ENCODE data around the gene GPATCH1.

GPATCH1 gene

GRCh38 chr19:33156334-33156733 is 75.4 kb downstream of the GPATCH1 start:
- H3K36me3 ChIP-seq (replicated peaks) = no peaks in the 10 kb centered on the region
- peak; percentile 33 for DNase-seq
- H3K27me3 ChIP-seq (replicated peaks) = no peaks in the 10 kb centered on the region
- TF ChIP-seq CTCF (IDR thresholded peaks at IDR 0.05; ENCODE audit: low read depth, low read length, missing control alignments) = no peak
- no peak overlapping the region for H3K27ac ChIP-seq
- no peak overlapping the region for H3K4me3 ChIP-seq (ENCODE audit: low read depth, low read length)
- in situ Hi-C loops (cut with HindIII; ENCODE audit: low pct_ligation_motif_present, low sequenced_read_pairs) = no loop called here

GRCh38 chr19:33157906-33158305 is 76.9 kb downstream of the GPATCH1 start:
- no peak overlapping the region for H3K4me3 ChIP-seq (ENCODE audit: low read depth, low read length)
- no peaks in the 10 kb centered on the region for H3K36me3 ChIP-seq (replicated peaks)
- no peaks in the 10 kb centered on the region for H3K27me3 ChIP-seq (replicated peaks)
- in situ Hi-C loops (cut with HindIII; ENCODE audit: low pct_ligation_motif_present, low sequenced_read_pairs) = no loop called here
- TF ChIP-seq CTCF (IDR thresholded peaks at IDR 0.05; ENCODE audit: low read depth, low read length, missing control alignments) = no peak
- DNase-seq = no peak
- no peak overlapping the region for H3K27ac ChIP-seq

GRCh38 chr19:33158365-33158764 is 77.4 kb downstream of the GPATCH1 start:
- TF ChIP-seq CTCF (IDR thresholded peaks at IDR 0.05; ENCODE audit: low read depth, low read length, missing control alignments) = no peak
- Histone ChIP-seq H3K27ac (no peak overlapping the region), H3K4me3 (ENCODE audit: low read depth, low read length) (no peak overlapping the region), H3K36me3 (replicated peaks) (no peaks in the 10 kb centered on the region), H3K27me3 (replicated peaks) (no peaks in the 10 kb centered on the region)
- in situ Hi-C loops (cut with HindIII; ENCODE audit: low pct_ligation_motif_present, low sequenced_read_pairs) = no loop called here
- no peak for DNase-seq

- Histone ChIP-seq H3K4me3 (ENCODE audit: low read depth, low read length) (no peak overlapping the region), H3K27ac (no peak overlapping the region), H3K27me3 (replicated peaks) (no peaks in the 10 kb centered on the region), H3K36me3 (replicated peaks) (no peaks in the 10 kb centered on the region)
- DNase-seq = no peak
- TF ChIP-seq CTCF (IDR thresholded peaks at IDR 0.05; ENCODE audit: low read depth, low read length, missing control alignments) = no peak
- in situ Hi-C loops (cut with HindIII; ENCODE audit: low pct_ligation_motif_present, low sequenced_read_pairs) = no loop called here
Observed at GRCh38 chr19:33159149-33159548, 78.2 kb downstream of the GPATCH1 start.

GRCh38 chr19:33159893-33160292 is 78.9 kb downstream of the GPATCH1 start:
- no peak for DNase-seq
- no peaks in the 10 kb centered on the region for H3K36me3 ChIP-seq (replicated peaks)
- no peaks in the 10 kb centered on the region for H3K27me3 ChIP-seq (replicated peaks)
- no peak overlapping the region for H3K27ac ChIP-seq
- no peak overlapping the region for H3K4me3 ChIP-seq (ENCODE audit: low read depth, low read length)
- in situ Hi-C loops (cut with HindIII; ENCODE audit: low pct_ligation_motif_present, low sequenced_read_pairs) = no loop called here
- TF ChIP-seq CTCF (IDR thresholded peaks at IDR 0.05; ENCODE audit: low read depth, low read length, missing control alignments) = no peak

GRCh38 chr19:33161201-33161600 is 80.2 kb downstream of the GPATCH1 start:
- no peaks in the 10 kb centered on the region for H3K36me3 ChIP-seq (replicated peaks)
- no peak overlapping the region for H3K27ac ChIP-seq
- no peak for DNase-seq
- no peak for TF ChIP-seq CTCF (IDR thresholded peaks at IDR 0.05; ENCODE audit: low read depth, low read length, missing control alignments)
- H3K4me3 ChIP-seq (ENCODE audit: low read depth, low read length) = no peak overlapping the region
- no peaks in the 10 kb centered on the region for H3K27me3 ChIP-seq (replicated peaks)
- in situ Hi-C loops (cut with HindIII; ENCODE audit: low pct_ligation_motif_present, low sequenced_read_pairs) = no loop called here

Measured in brain microvascular endothelial cell (primary cell).